Tibial nerve (tissue), 3 donors: ENCODE measurements around the gene POLA2.

Experiments used
- CTCF ChIP-seq, 5 experiments: fragments of 200-600 bp in 3 of 5; fragments of 450-650 bp in 2 of 5; sonication (generic) in 3 of 5; IDR thresholded peaks; one replicate each; pipeline ENCODE4 v1.5.1; 2016 to 2019; ENCODE audit warnings: antibody characterized with exemption in 5 of 5, mild to moderate bottlenecking in 3 of 5, moderate library complexity in 2 of 5
- POLR2A ChIP-seq, 2 donors: fragments of 450-650 bp; IDR thresholded peaks; one replicate each; pipeline ENCODE4 v1.6.1; 2017; ENCODE audit warnings: antibody characterized with exemption in 2 of 2, mild to moderate bottlenecking in 2 of 2, moderate library complexity in 2 of 2

GRCh38 chr11:65307298-65308229 lies 45.8 kb downstream of the POLA2 start:
- no peak for TF ChIP-seq POLR2A (IDR thresholded peaks at IDR 0.05)
- no peak for TF ChIP-seq CTCF (IDR thresholded peaks at IDR 0.05)
